Testis (tissue), 3 donors: Measurements from ENCODE around the gene SPAM1. TPM values are rescaled to one million over a fixed set of nuclear protein-coding genes. Genes with fewer than 3 reads are reported as not detected.

ENCODE experiments used
- DNase-seq: peaks from one replicate; pipeline ENCODE4 v3.0.0-alpha.2; 2019
- H3K27ac ChIP-seq, 2 donors: fragments of 200-600 bp; sonication (generic); one replicate each; pipeline ENCODE4 v1.5.1; 2019
- H3K27me3 ChIP-seq: fragments of 200-600 bp; sonication (generic); one replicate; pipeline ENCODE4 v1.5.1; 2019
- H3K36me3 ChIP-seq: fragments of 200-600 bp; sonication (generic); one replicate; pipeline ENCODE4 v1.5.1; 2017; ENCODE audit warnings: low read depth; ENCODE audit errors: missing control alignments
- H3K4me1 ChIP-seq: fragments of 200-600 bp; sonication (generic); one replicate; pipeline ENCODE4 v1.5.1; 2019
- H3K4me3 ChIP-seq, 2 donors: fragments of 200-600 bp; sonication (generic); one replicate each; pipeline ENCODE4 v1.5.1; 2017 to 2019
- H3K9me3 ChIP-seq: fragments of 200-600 bp; sonication (generic); one replicate; pipeline ENCODE4 v1.5.1; 2017
- CTCF ChIP-seq, 3 experiments: fragments of 450-650 bp in 2 of 3; fragments of 200-600 bp in 1 of 3; sonication (generic) in 1 of 3; IDR thresholded peaks; one replicate each; pipeline ENCODE4 v1.5.1; 2016 to 2019; ENCODE audit warnings: antibody characterized with exemption in 3 of 3, mild to moderate bottlenecking in 2 of 3, moderate library complexity in 1 of 3
- POLR2A ChIP-seq: fragments of 450-650 bp; IDR thresholded peaks from one replicate; pipeline ENCODE4 v1.6.1; 2017; ENCODE audit warnings: antibody characterized with exemption, mild to moderate bottlenecking, moderate library complexity
- WGBS, 2 donors: methylation state at CpG; one replicate each; pipeline ENCODE4 v1.1.5; 2018; 5-methylcytosine and 5-hydroxymethylcytosine counted together
- intact Hi-C: fragments of 100-400 bp; cut with DNase I; formaldehyde crosslinking; loops from one replicate; pipeline ENCODE4 v1.15.1; 2023; ENCODE audit warnings: low total_unique reads
- polyA plus RNA-seq: library from polyadenylated mRNA; stranded (reverse); fragments of 350-450 nt; fragmentation: Illumina TruSeq; extraction: RNeasy Lipid Tissue Mini Kit (QIAGEN cat#74804); gene quantifications from one replicate; pipeline ENCODE4 v1.2.3, GENCODE V29; 2014; ENCODE audit warnings: low read depth, low replicate concordance; ENCODE audit not compliant: insufficient read depth
- total RNA-seq, 2 donors: library from RNA; depleted of rRNA; stranded (reverse); fragments of >200 nt; gene quantifications; one replicate each; pipeline ENCODE4 v1.2.3, GENCODE V29; 2016

Gene SPAM1
- total and polyA plus RNA-seq, 3 donors from 2014 or later, result 3.9 to 18.1 (median 9.4) TPM

- no peak overlapping the region for H3K4me3 ChIP-seq
- no peak for DNase-seq
- TF ChIP-seq CTCF (IDR thresholded peaks at IDR 0.05) (no peak), POLR2A (no peak)
- no peaks in the 10 kb centered on the region for H3K4me1 ChIP-seq
- no peak overlapping the region for H3K27ac ChIP-seq
- intact Hi-C loops, result no loop called here
- H3K36me3 ChIP-seq, result no peaks in the 10 kb centered on the region
- no peaks in the 10 kb centered on the region for H3K27me3 ChIP-seq
- H3K9me3 ChIP-seq, result no peaks in the 10 kb centered on the region
Measured at GRCh38 chr7:123977081-123977480, 52.0 kb downstream of the SPAM1 start.

- intact Hi-C loops, result no loop called here
- H3K27me3 ChIP-seq, result no peaks in the 10 kb centered on the region
- no peak overlapping the region for H3K27ac ChIP-seq
- H3K4me3 ChIP-seq, result no peak overlapping the region
- TF ChIP-seq POLR2A (no peak), CTCF (IDR thresholded peaks at IDR 0.05) (no peak)
- no peak for DNase-seq
- H3K36me3 ChIP-seq, result no peaks in the 10 kb centered on the region
- H3K4me1 ChIP-seq, result no peaks in the 10 kb centered on the region
- no peaks in the 10 kb centered on the region for H3K9me3 ChIP-seq
Measured at GRCh38 chr7:123979876-123980275, 54.8 kb downstream of the SPAM1 start.

- Histone ChIP-seq H3K27ac (peak overlapping the region; percentile 12 to 62), H3K36me3 (no peaks in the 10 kb centered on the region)
- intact Hi-C loops, result no loop called here
Measured at GRCh38 chr7:123987445-123987844, 62.4 kb downstream of the SPAM1 start.

GRCh38 chr7:123992913-123993518 lies 68.0 kb downstream of the SPAM1 start:
- DNase-seq, result no peak
- no peak for TF ChIP-seq POLR2A
- no peak for TF ChIP-seq CTCF (IDR thresholded peaks at IDR 0.05)
- H3K36me3 ChIP-seq, result no peaks in the 10 kb centered on the region
- H3K9me3 ChIP-seq, result no peaks in the 10 kb centered on the region
- intact Hi-C loops, result no loop called here
- peaks cover 6% of the 10 kb centered on the region for H3K4me1 ChIP-seq
- no peak overlapping the region for H3K27ac ChIP-seq
- WGBS, 2 donors, result 70 to 82% methylated on average over 2 of the region's 2 CpGs
- no peak overlapping the region for H3K4me3 ChIP-seq
- H3K27me3 ChIP-seq, result no peaks in the 10 kb centered on the region

More at GRCh38 chr7:123987445-123987844, 62.4 kb downstream of the SPAM1 start:
- H3K27me3 ChIP-seq, result no peaks in the 10 kb centered on the region
- 37 to 45% methylated on average over 2 of the region's 2 CpGs for WGBS, 2 donors
- H3K4me3 ChIP-seq, result no peak overlapping the region
- DNase-seq, result no peak
- TF ChIP-seq POLR2A (no peak), CTCF (IDR thresholded peaks at IDR 0.05) (no peak)
- peaks cover 3% of the 10 kb centered on the region for H3K4me1 ChIP-seq
- H3K9me3 ChIP-seq, result no peaks in the 10 kb centered on the region

- H3K4me1 ChIP-seq, result peaks cover 13% of the 10 kb centered on the region
- no peaks in the 10 kb centered on the region for H3K36me3 ChIP-seq
- no peaks in the 10 kb centered on the region for H3K27me3 ChIP-seq
- 43 to 64% methylated on average over 2 of the region's 2 CpGs for WGBS, 2 donors
- no peak overlapping the region for H3K27ac ChIP-seq
- intact Hi-C loops, result no loop called here
- H3K4me3 ChIP-seq, result no peak overlapping the region
- DNase-seq, result peak; percentile 62
- no peaks in the 10 kb centered on the region for H3K9me3 ChIP-seq
- TF ChIP-seq POLR2A, result no peak
- no peak for TF ChIP-seq CTCF (IDR thresholded peaks at IDR 0.05)
Measured at GRCh38 chr7:123993996-123994395, 69.0 kb downstream of the SPAM1 start.
